H1 (cell line): Measurements from ENCODE around the gene DPH6. TPM values are rescaled to one million over a fixed set of nuclear protein-coding genes. Genes with fewer than 3 reads are reported as not detected.

Source experiments
- ASH2L ChIP-seq: fragments of 200-600, 300-600 bp; sonication (generic); IDR thresholded peaks from one replicate; pipeline ENCODE4 v1.7.1; 2017; ENCODE audit warnings: low read length
- RFX5 ChIP-seq: IDR thresholded peaks from 2 replicates; pipeline ENCODE4 v1.6.1; 2011; ENCODE audit warnings: low read depth, low read length, improper control_type of control experiment, borderline replicate concordance
- SIN3A ChIP-seq, 2 experiments: IDR thresholded peaks in 1 of 2; conservative IDR thresholded peaks in 1 of 2; 2 replicates each; pipeline ENCODE4 v1.6.1; 2011 to 2012; ENCODE audit warnings: low read length in 2 of 2, improper control_type of control experiment in 1 of 2, low read depth in 1 of 2, mild to moderate bottlenecking in 1 of 2
- polyA plus RNA-seq, 7 experiments: library from polyadenylated mRNA; depleted of rRNA in 3 of 7; stranded (reverse) in 5 of 7; unstranded in 2 of 7; fragments of >200 nt in 5 of 7; fragments of 200-250 nt in 2 of 7; gene quantifications; 1 replicate in 5 of 7; 2 replicates in 1 of 7; 4 replicates in 1 of 7; pipeline versions ENCODE4 v1.2.1 to v1.2.3, GENCODE V29; 2011 to 2013; ENCODE audit warnings: missing spikeins in 2 of 7, mixed read lengths in 2 of 7
- total RNA-seq: library from RNA; stranded (reverse); fragmentation: NEBNext Ultra II Directional; extraction: Animal tissue kit (Norgen Biotek cat#: 25700); gene quantifications from 2 replicates; pipeline ENCODE4 v1.2.1, GENCODE V29; 2021
- TF ChIP-seq, protein P1 (sequence below), 3 experiments: IDR thresholded peaks; 1 replicate in 2 of 3; 2 replicates in 1 of 3; pipeline versions ENCODE4 v1.5.1 to v1.6.1; 2011; ENCODE audit warnings: low read length in 3 of 3, mild to moderate bottlenecking in 3 of 3, inconsistent platforms in 2 of 3, low read depth in 1 of 3, moderate library complexity in 1 of 3; ENCODE audit not compliant: insufficient read depth in 1 of 3; ENCODE audit errors: control extremely low read depth in 1 of 3

The DPH6 gene
- total and polyA plus RNA-seq, 2 of the 8 experiments (the other 6 are each of a cell fraction or from before 2014, with no cell fraction given) = 21.6 to 30.5 TPM

DNA sequence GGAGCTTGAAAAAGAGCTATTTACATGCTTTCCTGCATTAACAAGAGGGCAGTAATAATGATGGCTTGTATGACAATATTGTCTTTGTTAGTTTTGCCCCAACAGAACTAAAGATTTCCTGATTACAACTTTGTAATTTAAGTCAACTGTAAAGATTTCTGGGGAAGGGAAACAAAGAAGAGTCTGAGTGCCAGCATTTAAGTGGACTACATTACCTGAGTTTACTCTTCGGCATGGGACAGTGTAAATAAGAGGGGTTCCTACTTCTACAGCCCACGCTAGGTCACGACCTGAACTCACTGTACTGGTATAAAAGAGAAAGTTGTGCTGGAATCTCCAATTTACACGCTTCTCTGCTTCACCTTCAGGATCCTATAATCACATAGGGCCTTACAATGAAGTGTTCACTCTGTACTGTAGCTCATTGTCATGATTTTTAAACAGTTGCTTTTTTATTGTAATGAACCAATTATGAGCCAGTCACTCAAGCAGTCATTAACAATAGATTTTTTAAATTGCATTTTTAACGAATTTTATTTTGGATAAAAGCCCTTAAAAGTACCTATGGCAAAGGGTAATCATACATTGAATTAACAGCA lies 39.6 kb downstream of the DPH6 start (continued):
- TF ChIP-seq SIN3A (conservative IDR thresholded peaks at IDR 0.05 in 1 of 2, IDR thresholded peaks at IDR 0.05 in 1 of 2; ENCODE audit: low read depth in 1 of 2, low read length in 2 of 2) (no peak), ASH2L (no peak), RFX5 (no peak)
- TF ChIP-seq, protein P1, sequence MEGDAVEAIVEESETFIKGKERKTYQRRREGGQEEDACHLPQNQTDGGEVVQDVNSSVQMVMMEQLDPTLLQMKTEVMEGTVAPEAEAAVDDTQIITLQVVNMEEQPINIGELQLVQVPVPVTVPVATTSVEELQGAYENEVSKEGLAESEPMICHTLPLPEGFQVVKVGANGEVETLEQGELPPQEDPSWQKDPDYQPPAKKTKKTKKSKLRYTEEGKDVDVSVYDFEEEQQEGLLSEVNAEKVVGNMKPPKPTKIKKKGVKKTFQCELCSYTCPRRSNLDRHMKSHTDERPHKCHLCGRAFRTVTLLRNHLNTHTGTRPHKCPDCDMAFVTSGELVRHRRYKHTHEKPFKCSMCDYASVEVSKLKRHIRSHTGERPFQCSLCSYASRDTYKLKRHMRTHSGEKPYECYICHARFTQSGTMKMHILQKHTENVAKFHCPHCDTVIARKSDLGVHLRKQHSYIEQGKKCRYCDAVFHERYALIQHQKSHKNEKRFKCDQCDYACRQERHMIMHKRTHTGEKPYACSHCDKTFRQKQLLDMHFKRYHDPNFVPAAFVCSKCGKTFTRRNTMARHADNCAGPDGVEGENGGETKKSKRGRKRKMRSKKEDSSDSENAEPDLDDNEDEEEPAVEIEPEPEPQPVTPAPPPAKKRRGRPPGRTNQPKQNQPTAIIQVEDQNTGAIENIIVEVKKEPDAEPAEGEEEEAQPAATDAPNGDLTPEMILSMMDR (IDR thresholded peaks at IDR 0.05; ENCODE audit: control extremely low read depth in 1 of 3, insufficient read depth in 1 of 3, low read depth in 1 of 3, low read length in 3 of 3) = no peak
- TF ChIP-seq, all 59 proteins: peak for 0
